A549 (cell line): ENCODE results near the gene TLCD3B. TPM values are rescaled to one million over a fixed set of nuclear protein-coding genes. Genes with fewer than 3 reads are reported as not detected.

ENCODE experiments used
- ATAC-seq, 2 experiments: fragments of 200-7000 bp in 1 of 2; fragments of >200 bp in 1 of 2; cut with Nextera tagmentation in 1 of 2; cut with Tn5 transposase in 1 of 2; 3 replicates each; pipeline versions ENCODE4 v1.8.0 to v1.9.1; 2018 to 2020; ENCODE audit warnings: mild to moderate bottlenecking in 1 of 2, moderate library complexity in 1 of 2
- CTCF ChIA-PET: fragments of 300-600 bp; sonication (Branson Sonifier 250); formaldehyde crosslinking; extraction: SDS; loops from one replicate; lab custom pipeline; 2021; ENCODE audit warnings: antibody characterized with exemption, inconsistent platforms; lab: Yijun Ruan, JAX
- POLR2A ChIA-PET: fragments of 350-600 bp; formaldehyde crosslinking; extraction: SDS; loops from one replicate; lab custom pipeline; 2021; ENCODE audit warnings: antibody characterized with exemption, inconsistent platforms; lab: Yijun Ruan, JAX
- DNase-seq, 2 experiments: peaks; one replicate each; pipeline versions ENCODE4 v3.0.0 to v3.0.0-alpha.2; 2011 to 2016; ENCODE audit warnings: low read depth in 1 of 2, low spot score in 1 of 2
- FAIRE-seq: peaks from 2 replicates; lab custom pipeline; 2011; peaks lifted over from hg19 to GRCh38; lab: Jason Lieb, UNC
- H3K27ac ChIP-seq, 2 experiments: fragments of >200 bp; sonication (Bioruptor Twin); formaldehyde crosslinking; 3 replicates each; pipeline ENCODE4 v1.5.1; 2016 to 2017
- H3K4me1 ChIP-seq: fragments of >200 bp; sonication (Bioruptor Twin); formaldehyde crosslinking; 3 replicates; pipeline ENCODE4 v1.6.1; 2016
- H3K4me2 ChIP-seq: fragments of >200 bp; sonication (Bioruptor Twin); formaldehyde crosslinking; 3 replicates; pipeline ENCODE4 v1.6.1; 2016
- H3K4me3 ChIP-seq: fragments of >200 bp; sonication (Bioruptor Twin); formaldehyde crosslinking; 3 replicates; pipeline ENCODE4 v1.5.1; 2016
- H3K9me3 ChIP-seq: fragments of >200 bp; sonication (Bioruptor Twin); formaldehyde crosslinking; 3 replicates; pipeline ENCODE4 v1.6.1; 2016
- CHD4 ChIP-seq: fragments of 200-600 bp; sonication (generic); IDR thresholded peaks from 2 replicates; pipeline ENCODE4 v1.6.1; 2016; ENCODE audit warnings: antibody characterized with exemption, mild to moderate bottlenecking, borderline replicate concordance
- EHF ChIP-seq: fragments of 250-450 bp; sonication (Bioruptor Pico); IDR thresholded peaks from 2 replicates; pipeline ENCODE4 v1.5.0; 2020; ENCODE audit warnings: mild to moderate bottlenecking
- ESRRA ChIP-seq: fragments of 150-350 bp; IDR thresholded peaks from 2 replicates; pipeline ENCODE4 v1.6.1; 2014; ENCODE audit warnings: mild to moderate bottlenecking, low read length, borderline replicate concordance
- JUN ChIP-seq, 2 experiments: fragments of >200 bp; sonication (Bioruptor Twin); formaldehyde crosslinking; IDR thresholded peaks; 2 replicates in 1 of 2; 3 replicates in 1 of 2; pipeline ENCODE4 v1.6.1; 2016 to 2017
- MAFK ChIP-seq: fragments of 450-650 bp; IDR thresholded peaks from 2 replicates; pipeline ENCODE4 v1.6.1; 2014; ENCODE audit not compliant: partially characterized antibody
- MAZ ChIP-seq: fragments of 150-350 bp; IDR thresholded peaks from 2 replicates; pipeline ENCODE4 v1.6.1; 2014; ENCODE audit warnings: antibody characterized with exemption, low read depth, low read length, borderline replicate concordance
- MYC ChIP-seq: IDR thresholded peaks from 2 replicates; pipeline ENCODE4 v1.6.1; 2012; ENCODE audit warnings: mild to moderate bottlenecking, inconsistent platforms, low read length, improper control_type of control experiment, borderline replicate concordance
- NPAS2 ChIP-seq: fragments of 250-450 bp; sonication (Bioruptor Pico); IDR thresholded peaks from 2 replicates; pipeline ENCODE4 v1.8.0; 2022; ENCODE audit warnings: mild to moderate bottlenecking, moderate library complexity, borderline replicate concordance
- NR3C1 ChIP-seq: fragments of >200 bp; sonication (Bioruptor Twin); formaldehyde crosslinking; IDR thresholded peaks from 3 replicates; pipeline ENCODE4 v1.6.1; 2017
- POLR2AphosphoS2 ChIP-seq: conservative IDR thresholded peaks from 2 replicates; pipeline ENCODE4 v1.6.1; 2012; ENCODE audit warnings: low read length, improper control_type of control experiment, inconsistent platforms
- RCOR1 ChIP-seq: fragments of 150-350 bp; IDR thresholded peaks from 2 replicates; pipeline ENCODE4 v1.6.1; 2014; ENCODE audit warnings: antibody characterized with exemption, low read length, low read depth
- RNF2 ChIP-seq: fragments of 200-600 bp; sonication (generic); IDR thresholded peaks from 2 replicates; pipeline ENCODE4 v1.6.1; 2016; ENCODE audit warnings: low read depth, mild to moderate bottlenecking, antibody characterized with exemption, moderate library complexity, borderline replicate concordance
- SREBF2 ChIP-seq: fragments of 450-650 bp; IDR thresholded peaks from 2 replicates; pipeline ENCODE4 v1.6.1; 2014; ENCODE audit warnings: mild to moderate bottlenecking, moderate library complexity
- TFCP2L1 ChIP-seq: fragments of 250-450 bp; sonication (Bioruptor Pico); IDR thresholded peaks from 2 replicates; pipeline ENCODE4 v1.5.0; 2021; ENCODE audit warnings: mild to moderate bottlenecking
- ZFP36 ChIP-seq: fragments of 450-650 bp; IDR thresholded peaks from 2 replicates; pipeline ENCODE4 v1.6.1; 2014; ENCODE audit warnings: borderline replicate concordance; ENCODE audit not compliant: partially characterized antibody
- WGBS: methylation state at CpG from one replicate; pipeline ENCODE4 v1.1.6; 2017; ENCODE audit errors: missing lambda C conversion rate; 5-methylcytosine and 5-hydroxymethylcytosine counted together
- polyA plus RNA-seq, 4 experiments: library from polyadenylated mRNA; depleted of rRNA in 3 of 4; stranded (reverse); fragments of >200 nt; fragmentation: RNase III in 1 of 4; extraction: RNeasy Plus Mini Kit Qiagen cat#74134 plus additional on column Dnase treatment in 1 of 4; gene quantifications; 2 replicates in 3 of 4; 3 replicates in 1 of 4; pipeline ENCODE4 v1.2.3, GENCODE V29; 2011 to 2017
- TF ChIP-seq, protein P1 (sequence below): IDR thresholded peaks from 2 replicates; pipeline ENCODE4 v1.6.1; 2012
- TF ChIP-seq, protein P2 (sequence below): IDR thresholded peaks from 2 replicates; pipeline ENCODE4 v1.6.1; 2012; ENCODE audit warnings: low read depth, borderline replicate concordance

TLCD3B gene
- polyA plus RNA-seq, 2 of the 4 experiments (the other 2 are of a cell fraction) = 0.30 to 0.68 TPM

DNA sequence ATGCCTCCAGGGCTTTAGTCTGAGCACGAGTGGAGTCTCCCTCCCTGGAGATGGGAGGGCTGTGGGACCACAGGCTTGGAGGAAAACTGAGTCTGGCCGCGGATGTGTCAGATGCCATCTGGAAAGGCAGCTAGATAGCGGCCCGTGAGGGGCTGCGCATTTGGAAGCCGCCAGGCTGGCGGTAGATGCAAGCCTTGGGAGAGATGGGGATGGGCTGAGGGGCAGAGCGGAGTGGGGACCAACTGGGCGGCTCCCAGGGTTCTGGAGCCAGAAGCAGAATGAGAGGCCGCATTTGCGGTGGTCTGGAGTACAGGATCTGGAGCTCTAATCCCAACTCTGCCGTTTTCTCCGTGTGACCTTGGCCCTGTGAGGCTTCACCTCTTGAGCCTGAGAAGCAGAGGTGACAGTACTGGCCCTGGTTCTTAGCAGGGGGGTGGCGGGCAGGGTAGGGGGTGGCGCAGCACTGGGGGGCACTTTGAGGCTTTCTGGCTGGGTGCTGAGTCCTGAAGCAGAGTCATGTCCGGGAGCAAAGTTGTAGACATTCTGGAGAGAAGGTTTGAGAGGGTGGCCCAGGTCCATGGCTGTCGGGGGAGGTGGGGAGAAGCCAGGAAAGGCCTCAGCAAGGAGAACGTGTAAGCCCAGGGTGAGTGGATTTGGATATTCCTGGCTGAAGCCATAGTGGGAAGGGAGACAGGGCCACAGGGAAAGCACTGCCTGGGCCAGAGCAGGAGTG, 28.3 kb downstream of the TLCD3B start:
- Histone ChIP-seq H3K4me2 (no peak overlapping the region), H3K4me3 (no peak overlapping the region), H3K27ac (no peak overlapping the region), H3K9me3 (no peaks in the 10 kb centered on the region), H3K4me1 (peaks cover 9% of the 10 kb centered on the region; the same call in 2 of the 3 replicates)
- no peak for TF ChIP-seq JUN (IDR thresholded peaks at IDR 0.05)
- TF ChIP-seq MAFK = no peak
- no peak for TF ChIP-seq SREBF2
- TF ChIP-seq TFCP2L1 (CRISPR knock-in tag) = no peak
- TF ChIP-seq MYC = no peak
- no peak for TF ChIP-seq RNF2
- no peak for ATAC-seq
- POLR2A ChIA-PET = no interaction called here
- CTCF ChIA-PET = interaction anchor here (1.2 to 3.8 kb wide), 6 partner anchors 29 to 312 kb away, joined by 3 to 41 read pairs (median 8); partner anchors contain the start of genes ASPHD1, SEZ6L2 and TLCD3B
- DNase-seq = no peak
- WGBS = 89% methylated on average over 18 of the region's 19 CpGs
- no peak for FAIRE-seq

DNA sequence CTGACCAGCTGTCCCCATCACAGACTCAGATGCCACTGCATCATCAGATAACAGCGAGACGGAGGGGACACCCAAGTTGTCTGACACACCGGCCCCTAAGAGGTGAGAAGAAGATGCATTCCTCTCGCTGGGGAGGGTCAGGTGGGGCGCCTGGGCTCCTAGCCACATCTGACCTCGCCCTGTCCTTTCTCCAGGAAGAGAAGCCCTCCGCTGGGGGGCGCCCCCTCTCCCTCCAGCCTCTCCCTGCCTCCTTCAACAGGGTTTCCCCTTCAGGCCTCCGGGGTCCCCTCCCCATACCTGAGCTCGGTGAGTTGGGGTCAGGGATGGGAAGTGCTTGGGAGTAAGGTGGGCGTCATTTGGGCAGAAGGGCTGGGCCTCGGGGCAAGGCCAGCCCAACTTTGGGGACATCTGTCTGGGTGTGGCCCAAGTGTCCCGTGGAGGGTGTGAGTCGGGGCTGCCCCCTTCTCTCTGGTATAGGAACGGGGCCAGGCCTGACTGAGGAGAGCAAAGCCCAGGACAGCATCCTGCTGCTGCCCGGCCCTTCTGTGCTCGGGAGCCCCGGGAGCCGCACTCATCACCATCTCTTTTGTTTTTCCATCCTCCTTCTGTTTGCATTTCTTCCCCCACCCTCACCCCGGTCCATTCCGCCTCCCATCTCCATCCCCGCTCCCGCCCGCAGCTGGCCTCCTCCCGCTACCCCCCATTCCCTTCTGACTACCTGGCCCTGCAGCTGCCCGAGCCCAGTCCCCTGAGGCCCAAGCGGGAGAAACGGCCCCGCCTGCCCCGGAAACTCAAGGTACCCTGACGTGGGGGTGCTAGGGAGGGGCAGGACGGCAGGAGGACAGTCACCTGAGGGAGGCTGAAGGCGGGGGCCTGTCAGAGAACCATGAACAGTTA, 30.1 kb downstream of the TLCD3B start:
- DNase-seq = no peak
- ATAC-seq = no peak
- no peaks in the 10 kb centered on the region for H3K9me3 ChIP-seq
- H3K4me2 ChIP-seq = no peak overlapping the region
- POLR2A ChIA-PET = no interaction called here
- TF ChIP-seq MYC (no peak), JUN (IDR thresholded peaks at IDR 0.05) (no peak), CHD4 (no peak)
- TF ChIP-seq, protein P1, sequence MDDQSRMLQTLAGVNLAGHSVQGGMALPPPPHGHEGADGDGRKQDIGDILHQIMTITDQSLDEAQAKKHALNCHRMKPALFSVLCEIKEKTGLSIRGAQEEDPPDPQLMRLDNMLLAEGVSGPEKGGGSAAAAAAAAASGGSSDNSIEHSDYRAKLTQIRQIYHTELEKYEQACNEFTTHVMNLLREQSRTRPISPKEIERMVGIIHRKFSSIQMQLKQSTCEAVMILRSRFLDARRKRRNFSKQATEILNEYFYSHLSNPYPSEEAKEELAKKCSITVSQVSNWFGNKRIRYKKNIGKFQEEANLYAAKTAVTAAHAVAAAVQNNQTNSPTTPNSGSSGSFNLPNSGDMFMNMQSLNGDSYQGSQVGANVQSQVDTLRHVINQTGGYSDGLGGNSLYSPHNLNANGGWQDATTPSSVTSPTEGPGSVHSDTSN = no peak
- CTCF ChIA-PET = interaction anchor here (0.6 to 1.6 kb wide), 5 partner anchors 18 to 193 kb away, joined by 3 to 4 read pairs (median 3); partner anchors contain the start of gene TLCD3B
- FAIRE-seq = no peak
- no peak overlapping the region for H3K27ac ChIP-seq
- no peak overlapping the region for H3K4me3 ChIP-seq
- H3K4me1 ChIP-seq = peaks cover 14% of the 10 kb centered on the region; the same call in 2 of the 3 replicates
- 86% methylated on average over 25 of the region's 33 CpGs for WGBS

DNA sequence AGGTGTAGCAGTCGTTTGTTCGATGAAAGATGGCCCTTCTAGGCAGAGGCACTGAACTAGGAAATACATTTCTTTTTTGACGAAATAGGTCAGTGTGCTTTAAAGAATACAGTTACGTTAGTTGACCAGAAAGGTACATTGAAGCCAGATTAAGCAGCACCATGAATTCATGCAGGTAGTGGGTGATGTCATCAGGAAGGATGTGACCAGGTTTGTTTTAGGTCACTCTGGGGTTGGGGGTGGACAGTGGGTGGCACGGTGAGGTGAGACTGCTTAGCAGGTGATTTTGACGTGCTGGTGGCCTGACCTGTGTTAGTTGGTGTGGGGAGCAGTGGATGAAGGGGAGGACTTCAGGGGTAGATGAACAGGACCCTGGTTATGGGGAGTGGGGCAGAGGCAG, 31.5 kb downstream of the TLCD3B start:
- no peak overlapping the region for H3K4me3 ChIP-seq
- TF ChIP-seq MAZ = no peak
- no peak for TF ChIP-seq POLR2AphosphoS2
- TF ChIP-seq ESRRA = no peak
- TF ChIP-seq, all 56 proteins: peak for 0
- Histone ChIP-seq H3K27ac (no peak overlapping the region), H3K4me1 (peaks cover 13% of the 10 kb centered on the region), H3K9me3 (no peaks in the 10 kb centered on the region), H3K4me2 (no peak overlapping the region)
- 83% methylated on average over 6 of the region's 6 CpGs for WGBS
- FAIRE-seq (no peak), DNase-seq (no peak), ATAC-seq (no peak)
- ChIA-PET POLR2A (no interaction called here), CTCF (interaction anchor here (1.3 to 1.4 kb wide), 2 partner anchors 32 to 192 kb away, joined by 3 read pairs; partner anchors contain the start of gene TLCD3B)

DNA sequence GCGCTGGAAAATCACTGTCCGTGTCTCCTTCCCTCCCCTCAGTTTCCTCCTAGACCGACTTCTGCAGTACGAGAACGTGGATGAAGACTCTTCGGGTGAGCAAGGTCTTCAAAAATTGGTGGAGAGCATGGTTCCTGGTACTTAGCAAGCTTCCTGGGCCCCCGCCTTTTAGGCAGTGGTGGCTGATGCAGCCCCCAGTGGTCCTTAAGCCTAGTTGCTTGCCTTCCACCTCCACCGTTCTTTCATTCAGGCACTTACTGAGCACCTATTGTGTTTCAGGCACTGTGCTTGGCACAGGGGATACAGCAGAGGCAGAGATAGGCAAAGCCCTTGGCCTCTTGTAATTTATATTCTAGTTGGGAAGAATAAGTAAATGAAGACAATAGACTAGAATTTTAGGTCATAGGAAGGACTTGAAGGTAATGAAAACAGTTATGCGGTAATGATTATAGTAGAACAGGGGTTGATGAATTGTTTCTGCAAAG, 34.3 kb downstream of the TLCD3B start:
- TF ChIP-seq RCOR1 = no peak
- no peak for TF ChIP-seq ZFP36
- TF ChIP-seq, protein P2, sequence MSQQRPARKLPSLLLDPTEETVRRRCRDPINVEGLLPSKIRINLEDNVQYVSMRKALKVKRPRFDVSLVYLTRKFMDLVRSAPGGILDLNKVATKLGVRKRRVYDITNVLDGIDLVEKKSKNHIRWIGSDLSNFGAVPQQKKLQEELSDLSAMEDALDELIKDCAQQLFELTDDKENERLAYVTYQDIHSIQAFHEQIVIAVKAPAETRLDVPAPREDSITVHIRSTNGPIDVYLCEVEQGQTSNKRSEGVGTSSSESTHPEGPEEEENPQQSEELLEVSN = no peak
- TF ChIP-seq NR3C1 = no peak
- TF ChIP-seq MAFK = no peak
- no peak for TF ChIP-seq NPAS2
- TF ChIP-seq ESRRA = no peak
- no peak for TF ChIP-seq EHF
- TF ChIP-seq RNF2 = no peak
- Histone ChIP-seq H3K4me1 (peaks cover 14% of the 10 kb centered on the region), H3K4me2 (peak overlapping the region; percentile 94), H3K27ac (peak overlapping the region; percentile 94 to 97), H3K4me3 (peak overlapping the region; percentile 89), H3K9me3 (no peaks in the 10 kb centered on the region)
- ChIA-PET POLR2A (no interaction called here), CTCF (interaction anchor here (0.7 to 6.3 kb wide), 5 partner anchors 9 to 148 kb away, joined by 3 to 39 read pairs (median 3); partner anchors contain the start of gene CDIPT)
- WGBS = 39% methylated on average over 9 of the region's 9 CpGs
- FAIRE-seq (no peak), ATAC-seq (peak; percentile 7 to 8; a peak in 3 of 6 replicates), DNase-seq (no peak)
